WTC11 (cell line): ENCODE results near the gene MYH10.

Experiments used
- CREM ChIP-seq: sonication (generic); formaldehyde crosslinking; IDR thresholded peaks from 2 replicates; pipeline ENCODE4 v1.8.1; 2022; ENCODE audit warnings: mild to moderate bottlenecking, missing genetic modification reagents, moderate library complexity
- CTCF ChIP-seq: fragments of 200-600 bp; IDR thresholded peaks from 2 replicates; pipeline ENCODE4 v1.8.0; 2022; ENCODE audit warnings: antibody characterized with exemption
- ETV6 ChIP-seq: sonication (generic); formaldehyde crosslinking; IDR thresholded peaks from 2 replicates; pipeline ENCODE4 v1.8.1; 2022; ENCODE audit warnings: mild to moderate bottlenecking, missing genetic modification reagents
- HMGXB4 ChIP-seq: sonication (generic); formaldehyde crosslinking; IDR thresholded peaks from 2 replicates; pipeline ENCODE4 v1.8.1; 2023; ENCODE audit warnings: mild to moderate bottlenecking, moderate library complexity, missing genetic modification reagents
- JUN ChIP-seq: sonication (generic); formaldehyde crosslinking; IDR thresholded peaks from 2 replicates; pipeline ENCODE4 v1.8.0; 2023; ENCODE audit warnings: mild to moderate bottlenecking, missing genetic modification reagents
- MAX ChIP-seq: sonication (generic); formaldehyde crosslinking; IDR thresholded peaks from 2 replicates; pipeline ENCODE4 v1.8.0; 2022; ENCODE audit warnings: mild to moderate bottlenecking, missing genetic modification reagents
- NFE2L1 ChIP-seq: sonication (generic); formaldehyde crosslinking; IDR thresholded peaks from 2 replicates; pipeline ENCODE4 v1.8.1; 2023; ENCODE audit warnings: missing genetic modification reagents
- SP1 ChIP-seq: sonication (generic); formaldehyde crosslinking; conservative IDR thresholded peaks from 2 replicates; pipeline ENCODE4 v1.8.1; 2022; ENCODE audit warnings: missing genetic modification reagents

GRCh38 chr17:8618825-8619224, 11.7 kb downstream of the MYH10 start:
- no peak for TF ChIP-seq MAX (CRISPR knock-in tag)
- TF ChIP-seq CTCF = no peak
- TF ChIP-seq SP1 = no peak
- no peak for TF ChIP-seq ETV6 (CRISPR knock-in tag)
- TF ChIP-seq NFE2L1 (CRISPR knock-in tag) = no peak
- TF ChIP-seq HMGXB4 (CRISPR knock-in tag) = no peak
- TF ChIP-seq JUN (CRISPR knock-in tag) = no peak
- TF ChIP-seq CREM (CRISPR knock-in tag) = no peak
